HUES48 (cell line): ENCODE results near the gene FLYWCH1.

Experiments
- H3K27ac ChIP-seq: one replicate; pipeline ENCODE4 v1.7.0; 2013; ENCODE audit warnings: low read depth, low read length, inconsistent platforms
- H3K27me3 ChIP-seq: 2 replicates; pipeline ENCODE4 v1.6.1; 2013; ENCODE audit warnings: mild to moderate bottlenecking, low read length; ENCODE audit not compliant: control insufficient read depth, insufficient read depth
- H3K36me3 ChIP-seq: 2 replicates; pipeline ENCODE4 v1.6.1; 2013; ENCODE audit warnings: low read length; ENCODE audit not compliant: control insufficient read depth, insufficient read depth
- H3K4me1 ChIP-seq: 2 replicates; pipeline ENCODE4 v1.6.1; 2013; ENCODE audit warnings: mild to moderate bottlenecking, low read length; ENCODE audit not compliant: control insufficient read depth, insufficient read depth
- H3K4me3 ChIP-seq: 2 replicates; pipeline ENCODE4 v1.5.1; 2013; ENCODE audit warnings: mild to moderate bottlenecking, low read depth, low read length
- H3K9ac ChIP-seq: 2 replicates; pipeline ENCODE4 v1.6.1; 2013; ENCODE audit warnings: mild to moderate bottlenecking, low read depth, low read length, moderate library complexity
- H3K9me3 ChIP-seq: 2 replicates; pipeline ENCODE4 v1.6.1; 2013; ENCODE audit warnings: low read length; ENCODE audit not compliant: control insufficient read depth, insufficient read depth

FLYWCH1 gene

DNA sequence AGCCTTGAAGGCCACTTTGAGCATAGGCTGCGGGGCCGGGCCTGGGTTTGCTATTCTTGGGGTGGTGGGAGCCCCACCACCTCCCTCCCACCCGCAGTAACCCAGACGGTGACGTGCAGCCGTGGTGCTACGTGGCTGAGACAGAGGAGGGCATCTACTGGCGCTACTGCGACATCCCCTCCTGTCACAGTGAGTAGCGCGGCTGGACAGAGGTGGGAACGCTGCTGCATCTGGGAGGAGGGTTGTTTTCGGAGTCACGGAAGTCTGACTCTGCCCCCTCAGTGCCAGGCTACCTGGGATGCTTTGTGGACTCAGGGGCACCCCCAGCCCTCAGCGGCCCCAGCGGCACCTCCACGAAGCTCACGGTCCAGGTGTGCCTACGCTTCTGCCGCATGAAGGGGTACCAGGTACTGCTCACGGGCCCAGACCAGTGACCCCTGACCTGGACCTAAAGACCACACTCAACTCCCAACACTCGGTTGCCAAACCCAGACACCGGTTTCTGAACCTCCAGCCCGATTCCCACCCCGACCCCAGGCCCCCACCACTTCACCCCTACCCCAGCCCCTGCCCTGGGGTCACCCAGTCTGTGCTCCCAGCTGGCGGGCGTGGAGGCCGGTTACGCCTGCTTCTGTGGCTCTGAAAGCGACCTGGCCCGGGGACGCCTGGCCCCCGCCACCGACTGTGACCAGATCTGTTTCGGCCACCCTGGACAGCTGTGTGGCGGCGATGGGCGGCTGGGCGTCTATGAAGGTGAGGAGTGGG, 54.5 kb downstream of the FLYWCH1 start:
- peaks cover 19% of the 10 kb centered on the region; the same call in 1 of the 2 replicates for H3K4me1 ChIP-seq
- H3K4me3 ChIP-seq: no peak overlapping the region; the same call in 1 of the 2 replicates
- H3K27ac ChIP-seq: no peak overlapping the region
- peaks cover 1% of the 10 kb centered on the region for H3K36me3 ChIP-seq
- no peaks in the 10 kb centered on the region for H3K9me3 ChIP-seq
- no peak overlapping the region for H3K9ac ChIP-seq
- H3K27me3 ChIP-seq: peaks cover 38% of the 10 kb centered on the region

DNA sequence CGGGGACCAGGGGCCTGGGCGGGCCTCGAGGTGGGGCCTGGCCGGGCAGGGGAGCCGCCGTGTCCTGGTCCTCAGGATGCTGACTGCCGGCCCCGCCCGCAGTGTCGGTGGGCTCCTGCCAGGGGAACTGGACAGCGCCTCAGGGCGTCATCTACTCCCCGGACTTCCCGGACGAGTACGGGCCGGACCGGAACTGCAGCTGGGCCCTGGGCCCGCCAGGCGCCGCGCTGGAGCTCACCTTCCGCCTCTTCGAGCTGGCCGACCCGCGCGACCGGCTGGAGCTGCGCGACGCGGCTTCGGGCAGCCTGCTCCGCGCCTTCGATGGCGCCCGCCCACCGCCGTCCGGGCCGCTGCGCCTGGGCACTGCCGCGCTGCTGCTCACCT, 55.1 kb downstream of the FLYWCH1 start:
- no peak overlapping the region for H3K9ac ChIP-seq
- H3K4me3 ChIP-seq: peak overlapping the region; percentile 4; the same call in 1 of the 2 replicates
- H3K27ac ChIP-seq: no peak overlapping the region
- H3K4me1 ChIP-seq: peaks cover 19% of the 10 kb centered on the region; the same call in 1 of the 2 replicates
- peaks cover 7% of the 10 kb centered on the region for H3K36me3 ChIP-seq
- no peaks in the 10 kb centered on the region for H3K9me3 ChIP-seq
- peaks cover 38% of the 10 kb centered on the region for H3K27me3 ChIP-seq

DNA sequence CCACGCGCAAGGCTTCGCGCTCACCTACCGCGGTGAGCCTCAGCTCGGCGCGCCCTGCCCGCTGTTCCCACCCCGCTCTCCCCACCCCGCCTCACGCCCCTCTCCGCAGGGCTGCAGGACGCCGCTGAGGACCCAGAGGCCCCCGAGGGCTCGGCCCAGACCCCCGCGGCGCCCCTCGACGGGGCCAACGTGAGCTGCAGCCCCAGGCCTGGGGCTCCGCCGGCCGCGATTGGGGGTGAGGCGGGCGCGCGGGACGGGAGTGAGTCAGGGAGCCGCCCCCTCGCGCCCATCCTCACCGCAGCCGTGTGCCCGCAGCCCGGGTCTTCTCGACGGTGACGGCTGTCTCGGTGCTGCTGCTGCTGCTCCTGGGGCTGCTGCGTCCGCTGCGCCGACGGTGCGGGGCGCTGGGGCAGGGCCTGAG, 55.5 kb downstream of the FLYWCH1 start:
- peaks cover 15% of the 10 kb centered on the region; the same call in 1 of the 2 replicates for H3K4me1 ChIP-seq
- peak overlapping the region; percentile 4; the same call in 1 of the 2 replicates for H3K4me3 ChIP-seq
- H3K9ac ChIP-seq: no peak overlapping the region
- H3K9me3 ChIP-seq: no peaks in the 10 kb centered on the region
- no peak overlapping the region for H3K27ac ChIP-seq
- peaks cover 38% of the 10 kb centered on the region for H3K27me3 ChIP-seq
- H3K36me3 ChIP-seq: peaks cover 11% of the 10 kb centered on the region

DNA sequence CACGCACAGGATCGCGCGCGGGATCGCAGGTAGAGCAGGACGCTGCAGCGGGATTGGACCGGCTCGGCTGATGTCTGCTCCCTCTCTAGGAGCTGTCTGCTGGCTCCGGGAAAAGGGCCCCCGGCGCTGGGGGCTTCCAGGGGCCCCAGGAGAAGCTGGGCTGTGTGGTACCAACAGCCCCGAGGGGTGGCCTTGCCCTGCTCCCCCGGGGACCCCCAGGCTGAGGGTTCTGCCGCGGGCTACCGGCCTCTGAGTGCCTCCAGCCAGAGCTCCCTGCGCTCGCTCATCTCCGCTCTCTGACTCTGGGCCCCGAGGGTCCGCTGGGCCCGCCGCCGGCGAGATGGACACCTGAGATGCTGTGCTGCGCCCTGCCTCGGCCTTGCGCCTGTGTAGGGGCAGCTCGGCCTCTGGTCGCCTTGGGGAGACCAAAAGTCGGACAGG, 56.0 kb downstream of the FLYWCH1 start:
- no peak overlapping the region for H3K27ac ChIP-seq
- peaks cover 16% of the 10 kb centered on the region for H3K36me3 ChIP-seq
- H3K9ac ChIP-seq: no peak overlapping the region
- no peak overlapping the region for H3K4me3 ChIP-seq
- peaks cover 33% of the 10 kb centered on the region for H3K27me3 ChIP-seq
- peaks cover 10% of the 10 kb centered on the region; the same call in 1 of the 2 replicates for H3K4me1 ChIP-seq
- no peaks in the 10 kb centered on the region for H3K9me3 ChIP-seq

DNA sequence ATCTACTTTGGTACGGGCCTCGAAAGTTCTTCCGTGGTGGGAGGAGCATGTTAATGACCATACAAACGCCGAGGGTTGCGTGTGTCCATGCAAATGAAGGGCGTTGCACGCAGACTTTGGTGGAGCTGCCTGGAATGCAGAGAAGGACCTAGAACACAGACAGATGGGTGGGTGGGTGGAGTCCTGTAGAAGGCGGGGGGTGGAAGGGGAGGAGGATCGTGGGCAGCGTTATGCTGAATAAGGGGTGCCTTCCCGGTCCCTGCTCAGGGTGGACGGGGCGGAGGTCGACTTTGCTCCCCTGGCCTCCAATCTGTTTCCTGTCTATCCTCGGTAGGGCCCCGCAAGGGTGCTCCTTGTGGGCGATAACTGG, 56.6 kb downstream of the FLYWCH1 start:
- H3K9ac ChIP-seq: no peak overlapping the region

DNA sequence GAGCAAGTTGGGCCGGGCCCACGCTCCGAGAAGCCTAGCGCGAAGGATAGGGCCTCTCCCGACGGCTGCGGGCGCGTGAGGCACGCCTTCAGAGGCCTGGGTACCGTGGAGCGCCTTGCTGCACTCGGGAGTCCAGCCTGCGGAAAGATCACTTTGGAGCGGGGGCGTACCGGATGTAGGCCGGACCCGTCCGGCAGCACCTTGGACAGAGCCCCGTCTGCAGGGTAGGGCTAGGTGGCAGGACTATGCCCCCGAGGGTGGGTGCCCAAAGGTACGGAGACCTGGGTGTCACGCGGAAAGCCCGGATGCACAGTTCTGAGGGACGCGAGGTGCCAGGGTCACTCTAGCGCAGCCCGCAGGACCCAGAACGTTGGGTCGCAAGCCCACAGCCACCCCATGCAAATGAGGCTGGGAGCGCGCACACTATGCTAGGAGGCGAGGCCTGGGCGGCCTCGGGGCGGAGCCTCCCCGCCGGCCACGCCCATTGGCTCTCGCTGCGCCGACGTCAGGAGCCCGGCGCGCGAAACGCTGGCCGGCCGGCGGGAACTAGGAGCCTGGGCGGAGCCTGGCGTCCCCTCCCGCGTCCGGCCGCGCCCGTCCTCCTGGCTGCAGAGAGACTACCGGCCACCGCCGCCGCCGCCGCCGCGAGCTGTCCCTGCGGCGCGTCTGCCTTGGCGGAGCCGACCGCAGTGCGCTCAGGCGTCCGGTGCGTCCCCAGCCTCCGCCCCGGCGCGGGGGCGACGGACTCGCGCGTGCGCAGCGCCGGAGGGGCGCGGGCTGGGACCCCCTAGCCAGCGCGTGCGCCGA, 57.2 kb downstream of the FLYWCH1 start, which contains the start of gene PAQR4:
Gene PAQR4, plus strand, starts transcription at position 611 of the 807 bp plus-strand sequence. CDS start 327 bp downstream, outside the sequence.
- Histone ChIP-seq H3K36me3 (peaks cover 27% of the 10 kb centered on the region), H3K9me3 (no peaks in the 10 kb centered on the region), H3K27ac (peak within 1 kb of the TSS; percentile 86), H3K4me1 (peaks cover 10% of the 10 kb centered on the region; the same call in 1 of the 2 replicates), H3K9ac (peak within 1 kb of the TSS; percentile 77), H3K27me3 (peaks cover 30% of the 10 kb centered on the region), H3K4me3 (peak within 1 kb of the TSS; percentile 77)

More for the DNA sequence above, 56.6 kb downstream of the FLYWCH1 start:
- Histone ChIP-seq H3K9me3 (no peaks in the 10 kb centered on the region), H3K36me3 (peaks cover 22% of the 10 kb centered on the region), H3K4me1 (peaks cover 10% of the 10 kb centered on the region; the same call in 1 of the 2 replicates), H3K27ac (peak overlapping the region; percentile 64), H3K4me3 (peak overlapping the region; percentile 77), H3K27me3 (peaks cover 30% of the 10 kb centered on the region)

DNA sequence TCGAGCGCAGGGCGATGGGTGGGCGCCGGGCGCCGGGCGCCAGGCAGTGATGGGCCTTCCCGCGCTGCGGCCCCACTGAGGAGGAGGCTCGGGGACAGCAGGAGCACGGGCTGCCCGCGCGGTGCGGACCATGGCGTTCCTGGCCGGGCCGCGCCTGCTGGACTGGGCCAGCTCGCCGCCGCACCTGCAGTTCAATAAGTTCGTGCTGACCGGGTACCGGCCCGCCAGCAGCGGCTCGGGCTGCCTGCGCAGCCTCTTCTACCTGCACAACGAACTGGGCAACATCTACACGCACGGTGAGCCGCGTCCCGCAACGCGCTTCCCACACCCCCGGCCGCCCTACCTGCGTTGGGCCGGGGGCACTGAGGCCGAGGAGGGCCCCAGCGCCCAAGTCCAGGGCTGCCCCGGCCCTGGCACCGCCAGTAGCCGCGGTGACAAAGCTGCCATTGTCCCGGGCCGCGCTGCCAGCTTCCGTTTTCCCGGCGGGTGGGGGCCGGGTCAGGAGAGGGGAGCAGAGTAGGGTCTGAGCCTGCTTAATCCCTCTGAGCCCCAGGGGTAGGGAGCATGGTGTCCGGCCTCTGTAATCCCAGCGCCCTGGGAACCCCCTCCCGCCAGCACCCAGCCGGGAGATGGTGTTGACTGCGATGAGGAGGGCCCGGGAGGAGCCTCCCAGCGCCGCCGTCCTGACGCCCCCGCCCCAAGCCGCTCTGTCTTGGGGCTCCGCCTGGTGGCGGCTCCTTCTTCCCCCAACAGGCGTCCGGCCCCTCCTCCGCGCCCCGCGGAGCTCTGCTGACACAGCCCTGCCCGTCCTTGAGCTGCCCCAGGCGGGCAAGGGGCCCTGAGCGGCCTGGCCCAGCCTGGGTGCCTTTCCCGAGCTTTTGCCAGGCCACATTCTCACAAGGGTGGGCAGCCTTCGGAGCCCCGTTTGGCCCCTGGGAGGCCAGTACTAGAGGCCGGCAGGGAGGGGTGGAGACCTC, 58.1 kb downstream of the FLYWCH1 start:
- peaks cover 36% of the 10 kb centered on the region for H3K36me3 ChIP-seq

DNA sequence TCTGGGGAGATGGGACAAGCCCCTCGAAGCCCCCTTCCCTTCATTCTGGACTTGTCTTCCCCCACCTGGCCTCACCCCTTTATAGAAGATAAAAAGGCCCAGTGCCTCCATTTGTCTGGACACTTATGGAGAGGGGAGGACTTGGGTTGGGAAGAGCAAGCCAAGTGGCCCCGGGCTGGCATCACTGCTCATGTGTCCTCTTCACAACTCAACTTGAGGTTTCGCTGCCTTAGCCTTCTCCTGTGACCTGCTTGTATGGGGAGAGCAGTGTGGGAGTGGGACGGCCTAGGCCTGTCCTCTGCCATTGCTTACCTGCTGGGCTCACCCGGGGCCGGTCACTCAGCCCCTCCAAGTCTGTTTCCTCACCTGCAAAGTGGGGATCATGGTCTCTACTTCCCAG, 58.8 kb downstream of the FLYWCH1 start:
- Histone ChIP-seq H3K36me3 (peaks cover 44% of the 10 kb centered on the region), H3K9ac (no peak overlapping the region), H3K27me3 (peaks cover 30% of the 10 kb centered on the region), H3K4me3 (peak overlapping the region; percentile 77), H3K9me3 (no peaks in the 10 kb centered on the region), H3K27ac (peak overlapping the region; percentile 86), H3K4me1 (peaks cover 7% of the 10 kb centered on the region; the same call in 1 of the 2 replicates)

More for the DNA sequence above, 58.1 kb downstream of the FLYWCH1 start:
- Histone ChIP-seq H3K27me3 (peaks cover 30% of the 10 kb centered on the region), H3K9me3 (no peaks in the 10 kb centered on the region), H3K9ac (peak overlapping the region; percentile 77), H3K4me3 (peak overlapping the region; percentile 77), H3K4me1 (peaks cover 10% of the 10 kb centered on the region; the same call in 1 of the 2 replicates), H3K27ac (peak overlapping the region; percentile 86)

DNA sequence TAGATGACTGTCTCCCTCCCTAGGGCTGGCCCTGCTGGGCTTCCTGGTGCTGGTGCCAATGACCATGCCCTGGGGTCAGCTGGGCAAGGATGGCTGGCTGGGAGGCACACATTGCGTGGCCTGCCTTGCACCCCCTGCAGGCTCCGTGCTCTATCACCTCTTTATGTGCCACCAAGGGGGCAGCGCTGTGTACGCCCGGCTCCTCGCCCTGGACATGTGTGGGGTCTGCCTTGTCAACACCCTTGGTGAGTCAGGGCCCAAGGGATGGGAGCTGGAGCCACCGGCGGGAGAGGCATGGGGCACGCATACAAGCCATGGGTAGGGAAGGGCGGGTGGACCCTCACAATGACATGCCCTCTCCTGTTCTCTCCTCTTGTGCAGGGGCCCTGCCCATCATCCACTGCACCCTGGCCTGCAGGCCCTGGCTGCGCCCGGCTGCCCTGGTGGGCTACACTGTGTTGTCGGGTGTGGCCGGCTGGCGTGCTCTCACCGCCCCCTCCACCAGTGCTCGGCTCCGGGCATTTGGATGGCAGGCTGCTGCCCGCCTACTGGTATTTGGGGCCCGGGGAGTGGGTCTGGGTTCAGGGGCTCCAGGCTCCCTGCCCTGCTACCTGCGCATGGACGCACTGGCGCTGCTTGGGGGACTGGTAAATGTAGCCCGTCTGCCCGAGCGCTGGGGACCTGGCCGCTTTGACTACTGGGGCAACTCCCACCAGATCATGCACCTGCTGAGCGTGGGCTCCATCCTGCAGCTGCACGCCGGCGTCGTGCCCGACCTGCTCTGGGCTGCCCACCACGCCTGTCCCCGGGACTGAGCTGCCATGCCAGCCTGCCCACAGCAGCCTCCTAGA, 59.6 kb downstream of the FLYWCH1 start:
- H3K4me3 ChIP-seq: 0 out of 2 replicates have a peak overlapping the region, but pooled peaks have one; percentile 77
- no peaks in the 10 kb centered on the region for H3K9me3 ChIP-seq
- H3K4me1 ChIP-seq: peaks cover 7% of the 10 kb centered on the region; the same call in 1 of the 2 replicates

More for the DNA sequence above, 59.6 kb downstream of the FLYWCH1 start:
- H3K27me3 ChIP-seq: peaks cover 23% of the 10 kb centered on the region
- H3K27ac ChIP-seq: no peak overlapping the region
- H3K9ac ChIP-seq: no peak overlapping the region
- H3K36me3 ChIP-seq: peaks cover 52% of the 10 kb centered on the region
